Gastrocnemius medialis (tissue), 4 donors: ENCODE data around the gene ARL8B. TPM values are rescaled to one million over a fixed set of nuclear protein-coding genes. Genes with fewer than 3 reads are reported as not detected.

Experiments
- ATAC-seq, 2 donors: fragments of 150-250 bp; one replicate each; pipeline ENCODE4 v1.9.1; 2016
- DNase-seq, 2 donors: peaks; one replicate each; pipeline ENCODE4 v3.0.0-alpha.2; 2019
- H3K27ac ChIP-seq, 4 donors: fragments of 200-600 bp; sonication (generic); 1 replicate in 1 of 4; 2 replicates in 3 of 4; pipeline ENCODE4 v1.5.1; 2016 to 2018; ENCODE audit warnings: mild to moderate bottlenecking in 2 of 4, moderate library complexity in 1 of 4
- H3K27me3 ChIP-seq, 3 donors: fragments of 200-600 bp; sonication (generic) in 2 of 3; 1 replicate in 1 of 3; 2 replicates in 2 of 3; pipeline versions ENCODE4 v1.5.1 to v1.6.0; 2016 to 2019; ENCODE audit warnings: mild to moderate bottlenecking in 1 of 3, moderate library complexity in 1 of 3
- H3K36me3 ChIP-seq, 2 donors: fragments of 200-600 bp; sonication (generic) in 1 of 2; one replicate each; pipeline ENCODE4 v1.5.1; 2017 to 2018
- H3K4me1 ChIP-seq, 2 donors: fragments of 200-600 bp; sonication (generic) in 1 of 2; one replicate each; pipeline ENCODE4 v1.5.1; 2016 to 2017; ENCODE audit warnings: mild to moderate bottlenecking in 2 of 2
- H3K4me3 ChIP-seq, 4 donors: fragments of 200-600 bp; sonication (generic) in 3 of 4; 1 replicate in 1 of 4; 2 replicates in 3 of 4; pipeline ENCODE4 v1.5.1; 2016 to 2019; ENCODE audit warnings: mild to moderate bottlenecking in 2 of 4
- H3K9me3 ChIP-seq, 3 donors: fragments of 200-600 bp; sonication (generic) in 2 of 3; 1 replicate in 1 of 3; 2 replicates in 2 of 3; pipeline ENCODE4 v1.5.1; 2016 to 2019
- CTCF ChIP-seq, 5 experiments: fragments of 450-650 bp in 3 of 5; fragments of 200-600 bp in 2 of 5; sonication (generic) in 2 of 5; IDR thresholded peaks in 4 of 5; conservative IDR thresholded peaks in 1 of 5; 1 replicate in 4 of 5; 2 replicates in 1 of 5; pipeline ENCODE4 v1.5.1; 2016 to 2019; ENCODE audit warnings: antibody characterized with exemption in 5 of 5, mild to moderate bottlenecking in 3 of 5, moderate library complexity in 3 of 5
- POLR2A ChIP-seq, 2 donors: fragments of 450-650 bp; IDR thresholded peaks; one replicate each; pipeline ENCODE4 v1.6.1; 2017; ENCODE audit warnings: antibody characterized with exemption in 2 of 2, mild to moderate bottlenecking in 2 of 2, moderate library complexity in 2 of 2
- in situ Hi-C, 4 donors: fragments of 200-750 bp; cut with MboI; loops; one replicate each; pipeline versions ENCODE4 v1.15.0 to v1.8.0; 2017; ENCODE audit warnings: low sequenced_read_pairs in 4 of 4
- intact Hi-C: fragments of 100-400 bp; cut with DNase I; formaldehyde crosslinking; loops from one replicate; pipeline ENCODE4 v1.15.1; 2023; ENCODE audit warnings: low total_unique reads
- total RNA-seq, 4 donors: library from RNA; depleted of rRNA; stranded (reverse); fragments of >200 nt; gene quantifications; one replicate each; pipeline versions ENCODE4 v1.1.0 to v1.2.3, GENCODE V29; 2016

Gene ARL8B
- total RNA-seq, 4 donors from 2014 or later: 69.3 to 198 (median 95.0) TPM

GRCh38 chr3:5197022-5197421, 74.9 kb downstream of the ARL8B start:
- H3K9me3 ChIP-seq: no peaks in the 10 kb centered on the region
- peaks cover 30 to 42% of the 10 kb centered on the region in 2 donors for H3K4me1 ChIP-seq
- TF ChIP-seq POLR2A (IDR thresholded peaks at IDR 0.05) (no peak), CTCF (IDR thresholded peaks at IDR 0.05 in 4 of 5, conservative IDR thresholded peaks at IDR 0.05 in 1 of 5) (no peak)
- intact Hi-C loops: loop anchor here (10.0 kb wide), 3 partner anchors 452 to 702 kb away; partner anchors contain the start of gene ITPR1
- peak overlapping the region in 3 of 4 donors; percentile 0 to 88 (median 7) for H3K27ac ChIP-seq
- ATAC-seq (no peak), DNase-seq (no peak)
- no peaks in the 10 kb centered on the region for H3K27me3 ChIP-seq
- no peak overlapping the region for H3K4me3 ChIP-seq
- in situ Hi-C loops: loop anchor here in 2 of 4 donors (5.0 to 25.0 kb wide), 3 partner anchors 72 to 210 kb away; partner anchors contain the start of genes ARL8B (in 2 of the 2) and BHLHE40 (in 1 of the 2)
- peaks cover 0 to 27% of the 10 kb centered on the region in 2 donors for H3K36me3 ChIP-seq

- Histone ChIP-seq H3K9me3 (no peaks in the 10 kb centered on the region), H3K36me3 (peaks cover 0 to 33% of the 10 kb centered on the region in 2 donors), H3K4me1 (peaks cover 24 to 35% of the 10 kb centered on the region in 2 donors), H3K4me3 (no peak overlapping the region), H3K27me3 (no peaks in the 10 kb centered on the region), H3K27ac (peak overlapping the region in 3 of 4 donors; percentile 0 to 88 (median 7))
- TF ChIP-seq POLR2A (IDR thresholded peaks at IDR 0.05) (no peak), CTCF (IDR thresholded peaks at IDR 0.05 in 4 of 5, conservative IDR thresholded peaks at IDR 0.05 in 1 of 5) (no peak)
- ATAC-seq: no peak
- no peak for DNase-seq
- in situ Hi-C loops: loop anchor here in 2 of 4 donors (5.0 to 25.0 kb wide), 3 partner anchors 73 to 210 kb away; partner anchors contain the start of genes ARL8B (in 2 of the 2) and BHLHE40 (in 1 of the 2)
- intact Hi-C loops: loop anchor here (10.0 kb wide), 3 partner anchors 453 to 703 kb away; partner anchors contain the start of gene ITPR1
Observed at GRCh38 chr3:5197470-5198312, 75.6 kb downstream of the ARL8B start.

GRCh38 chr3:5198313-5198677, 76.2 kb downstream of the ARL8B start:
- ATAC-seq: no peak
- no peak for TF ChIP-seq POLR2A (IDR thresholded peaks at IDR 0.05)
- no peak for TF ChIP-seq CTCF (IDR thresholded peaks at IDR 0.05 in 4 of 5, conservative IDR thresholded peaks at IDR 0.05 in 1 of 5)
- intact Hi-C loops: loop anchor here (10.0 kb wide), 3 partner anchors 453 to 703 kb away; partner anchors contain the start of gene ITPR1
- DNase-seq: no peak
- peaks cover 0 to 39% of the 10 kb centered on the region in 2 donors for H3K36me3 ChIP-seq
- no peaks in the 10 kb centered on the region for H3K27me3 ChIP-seq
- no peaks in the 10 kb centered on the region for H3K9me3 ChIP-seq
- in situ Hi-C loops: loop anchor here in 2 of 4 donors (5.0 to 25.0 kb wide), 3 partner anchors 73 to 211 kb away; partner anchors contain the start of genes ARL8B (in 2 of the 2) and BHLHE40 (in 1 of the 2)
- peaks cover 19 to 29% of the 10 kb centered on the region in 2 donors for H3K4me1 ChIP-seq
- no peak overlapping the region for H3K4me3 ChIP-seq
- H3K27ac ChIP-seq: no peak overlapping the region

GRCh38 chr3:5198986-5199731, 77.1 kb downstream of the ARL8B start:
- no peak for TF ChIP-seq CTCF (IDR thresholded peaks at IDR 0.05 in 4 of 5, conservative IDR thresholded peaks at IDR 0.05 in 1 of 5)
- TF ChIP-seq POLR2A (IDR thresholded peaks at IDR 0.05): no peak
- H3K27ac ChIP-seq: no peak overlapping the region
- H3K4me3 ChIP-seq: no peak overlapping the region
- H3K36me3 ChIP-seq: peaks cover 0 to 48% of the 10 kb centered on the region in 2 donors
- no peaks in the 10 kb centered on the region for H3K27me3 ChIP-seq
- no peak for ATAC-seq
- in situ Hi-C loops: loop anchor here in 2 of 4 donors (5.0 to 25.0 kb wide), 3 partner anchors 74 to 212 kb away; partner anchors contain the start of genes ARL8B (in 2 of the 2) and BHLHE40 (in 1 of the 2)
- no peaks in the 10 kb centered on the region for H3K9me3 ChIP-seq
- no peak for DNase-seq
- intact Hi-C loops: loop anchor here (10.0 kb wide), 3 partner anchors 454 to 704 kb away; partner anchors contain the start of gene ITPR1
- H3K4me1 ChIP-seq: peaks cover 18 to 24% of the 10 kb centered on the region in 2 donors
